Panc1 (cell line): ENCODE measurements around the gene OTUD7B. TPM values are rescaled to one million over a fixed set of nuclear protein-coding genes. Genes with fewer than 3 reads are reported as not detected.

Experiments used
- ATAC-seq: fragments of 200-7000 bp; cut with Tn5 transposase; 2 replicates; pipeline ENCODE4 v1.9.1; 2020; ENCODE audit warnings: mild to moderate bottlenecking, moderate library complexity
- BruUV-seq: library from RNA; stranded (reverse); fragments of 400-500 nt; replicated peaks from 2 replicates; lab custom pipeline; 2021; lab: Mats Ljungman, UMichigan
- CTCF ChIA-PET: fragments of 300-600 bp; sonication (Branson Sonifier 250); formaldehyde crosslinking; loops from one replicate; lab custom pipeline; 2022; ENCODE audit warnings: antibody characterized with exemption; lab: Charles Lee
- POLR2A ChIA-PET: fragments of 300-600 bp; sonication (Branson Sonifier 250); formaldehyde crosslinking; loops from one replicate; lab custom pipeline; 2022; ENCODE audit warnings: antibody characterized with exemption; lab: Charles Lee
- DNase-seq: peaks from one replicate; pipeline ENCODE4 v3.0.0-alpha.2; 2010; ENCODE audit warnings: low read depth, low spot score
- H3K27ac ChIP-seq: 2 replicates; pipeline ENCODE4 v1.5.1; 2011; ENCODE audit warnings: mild to moderate bottlenecking, low read length, inconsistent platforms
- H3K27me3 ChIP-seq: fragments of 200-500 bp; sonication (Bioruptor generic); 2 replicates; pipeline ENCODE4 v1.6.0; 2014; ENCODE audit warnings: low read length, inconsistent platforms; ENCODE audit not compliant: control insufficient read depth, insufficient read depth
- H3K36me3 ChIP-seq: fragments of 200-500 bp; sonication (Bioruptor generic); 2 replicates; pipeline ENCODE4 v1.5.1; 2014; ENCODE audit warnings: inconsistent platforms, mild to moderate bottlenecking, low read length, moderate library complexity; ENCODE audit not compliant: control insufficient read depth, insufficient read depth
- H3K4me1 ChIP-seq: 2 replicates; pipeline ENCODE4 v1.5.1; 2011; ENCODE audit warnings: inconsistent platforms, mild to moderate bottlenecking, low read length, moderate library complexity; ENCODE audit not compliant: control insufficient read depth, insufficient read depth
- H3K4me3 ChIP-seq, 2 experiments: 2 replicates each; pipeline ENCODE4 v1.5.1; 2011 to 2012; ENCODE audit warnings: low read depth in 2 of 2, low read length in 2 of 2, mild to moderate bottlenecking in 2 of 2, inconsistent platforms in 1 of 2, moderate library complexity in 1 of 2
- H3K9me3 ChIP-seq: fragments of 200-500 bp; sonication (Bioruptor generic); 2 replicates; pipeline ENCODE4 v1.5.1; 2014; ENCODE audit warnings: low read depth, mild to moderate bottlenecking, inconsistent platforms, low read length, moderate library complexity; ENCODE audit not compliant: control insufficient read depth, insufficient read depth
- POLR2AphosphoS5 ChIP-seq: IDR thresholded peaks from 2 replicates; pipeline ENCODE4 v1.6.1; 2012; ENCODE audit warnings: mild to moderate bottlenecking, low read depth, low read length, moderate library complexity
- SIN3A ChIP-seq: IDR thresholded peaks from 2 replicates; pipeline ENCODE4 v1.6.1; 2012; ENCODE audit warnings: low read depth, mild to moderate bottlenecking, low read length, moderate library complexity, borderline replicate concordance; ENCODE audit not compliant: insufficient read depth
- TCF7L2 ChIP-seq: IDR thresholded peaks from 2 replicates; pipeline ENCODE4 v1.6.1; 2011; ENCODE audit warnings: mild to moderate bottlenecking, low read depth, low read length, inconsistent platforms
- in situ Hi-C: cut with HindIII; loops from 2 replicates; pipeline ENCODE4 v1.10.0; 2016; ENCODE audit warnings: low sequenced_read_pairs, low pct_unique_long_range_greater_than_20kb
- intact Hi-C: fragments of 100-400 bp; cut with micrococcal nuclease; formaldehyde crosslinking; loops from one replicate; pipeline ENCODE4 v1.10.0; 2022; ENCODE audit not compliant: unreplicated experiment
- total RNA-seq: library from RNA; stranded (reverse); gene quantifications from one replicate; pipeline ENCODE4 v1.2.1, GENCODE V29; 2021; ENCODE audit not compliant: unreplicated experiment
- TF ChIP-seq, protein P1 (sequence below): fragments of 450-650 bp; IDR thresholded peaks from 2 replicates; pipeline ENCODE4 v1.5.1; 2017; ENCODE audit warnings: mild to moderate bottlenecking
- TF ChIP-seq, protein P2 (sequence below), 2 experiments: IDR thresholded peaks; 2 replicates each; pipeline ENCODE4 v1.6.1; 2011 to 2012; ENCODE audit warnings: low read depth in 2 of 2, control low read depth in 1 of 2, low read length in 1 of 2, mild to moderate bottlenecking in 1 of 2, moderate library complexity in 1 of 2; ENCODE audit not compliant: insufficient read depth in 1 of 2

Gene OTUD7B
- total RNA-seq, 1 experiment from 2014 or later: 24.1 TPM

DNA sequence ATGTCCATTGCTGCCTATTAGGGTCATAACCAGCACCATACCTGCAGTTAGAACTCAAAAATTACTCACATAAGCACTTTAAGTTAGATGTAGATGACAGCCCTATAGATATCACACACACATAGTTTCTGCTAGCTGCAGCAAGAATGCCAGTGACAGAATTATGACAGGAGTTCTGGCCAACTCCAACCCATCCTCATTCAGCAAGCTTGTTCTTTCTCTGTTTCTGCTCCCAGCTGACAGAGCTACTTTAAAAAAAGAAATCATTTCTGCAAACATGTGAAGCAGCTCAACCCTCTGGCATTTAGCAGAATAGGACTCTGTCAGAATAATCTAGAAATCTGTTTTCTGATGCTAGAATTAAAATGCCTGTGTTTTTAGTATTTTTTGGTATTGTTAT is 23.8 kb upstream of the OTUD7B start:
- Histone ChIP-seq H3K9me3 (no peaks in the 10 kb centered on the region), H3K4me3 (no peak overlapping the region), H3K36me3 (no peaks in the 10 kb centered on the region), H3K27ac (no peak overlapping the region), H3K27me3 (no peaks in the 10 kb centered on the region), H3K4me1 (no peaks in the 10 kb centered on the region)
- TF ChIP-seq, protein P1, sequence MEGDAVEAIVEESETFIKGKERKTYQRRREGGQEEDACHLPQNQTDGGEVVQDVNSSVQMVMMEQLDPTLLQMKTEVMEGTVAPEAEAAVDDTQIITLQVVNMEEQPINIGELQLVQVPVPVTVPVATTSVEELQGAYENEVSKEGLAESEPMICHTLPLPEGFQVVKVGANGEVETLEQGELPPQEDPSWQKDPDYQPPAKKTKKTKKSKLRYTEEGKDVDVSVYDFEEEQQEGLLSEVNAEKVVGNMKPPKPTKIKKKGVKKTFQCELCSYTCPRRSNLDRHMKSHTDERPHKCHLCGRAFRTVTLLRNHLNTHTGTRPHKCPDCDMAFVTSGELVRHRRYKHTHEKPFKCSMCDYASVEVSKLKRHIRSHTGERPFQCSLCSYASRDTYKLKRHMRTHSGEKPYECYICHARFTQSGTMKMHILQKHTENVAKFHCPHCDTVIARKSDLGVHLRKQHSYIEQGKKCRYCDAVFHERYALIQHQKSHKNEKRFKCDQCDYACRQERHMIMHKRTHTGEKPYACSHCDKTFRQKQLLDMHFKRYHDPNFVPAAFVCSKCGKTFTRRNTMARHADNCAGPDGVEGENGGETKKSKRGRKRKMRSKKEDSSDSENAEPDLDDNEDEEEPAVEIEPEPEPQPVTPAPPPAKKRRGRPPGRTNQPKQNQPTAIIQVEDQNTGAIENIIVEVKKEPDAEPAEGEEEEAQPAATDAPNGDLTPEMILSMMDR: no peak
- no peak for TF ChIP-seq POLR2AphosphoS5
- TF ChIP-seq, protein P2, sequence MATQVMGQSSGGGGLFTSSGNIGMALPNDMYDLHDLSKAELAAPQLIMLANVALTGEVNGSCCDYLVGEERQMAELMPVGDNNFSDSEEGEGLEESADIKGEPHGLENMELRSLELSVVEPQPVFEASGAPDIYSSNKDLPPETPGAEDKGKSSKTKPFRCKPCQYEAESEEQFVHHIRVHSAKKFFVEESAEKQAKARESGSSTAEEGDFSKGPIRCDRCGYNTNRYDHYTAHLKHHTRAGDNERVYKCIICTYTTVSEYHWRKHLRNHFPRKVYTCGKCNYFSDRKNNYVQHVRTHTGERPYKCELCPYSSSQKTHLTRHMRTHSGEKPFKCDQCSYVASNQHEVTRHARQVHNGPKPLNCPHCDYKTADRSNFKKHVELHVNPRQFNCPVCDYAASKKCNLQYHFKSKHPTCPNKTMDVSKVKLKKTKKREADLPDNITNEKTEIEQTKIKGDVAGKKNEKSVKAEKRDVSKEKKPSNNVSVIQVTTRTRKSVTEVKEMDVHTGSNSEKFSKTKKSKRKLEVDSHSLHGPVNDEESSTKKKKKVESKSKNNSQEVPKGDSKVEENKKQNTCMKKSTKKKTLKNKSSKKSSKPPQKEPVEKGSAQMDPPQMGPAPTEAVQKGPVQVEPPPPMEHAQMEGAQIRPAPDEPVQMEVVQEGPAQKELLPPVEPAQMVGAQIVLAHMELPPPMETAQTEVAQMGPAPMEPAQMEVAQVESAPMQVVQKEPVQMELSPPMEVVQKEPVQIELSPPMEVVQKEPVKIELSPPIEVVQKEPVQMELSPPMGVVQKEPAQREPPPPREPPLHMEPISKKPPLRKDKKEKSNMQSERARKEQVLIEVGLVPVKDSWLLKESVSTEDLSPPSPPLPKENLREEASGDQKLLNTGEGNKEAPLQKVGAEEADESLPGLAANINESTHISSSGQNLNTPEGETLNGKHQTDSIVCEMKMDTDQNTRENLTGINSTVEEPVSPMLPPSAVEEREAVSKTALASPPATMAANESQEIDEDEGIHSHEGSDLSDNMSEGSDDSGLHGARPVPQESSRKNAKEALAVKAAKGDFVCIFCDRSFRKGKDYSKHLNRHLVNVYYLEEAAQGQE (IDR thresholded peaks at IDR 0.05; ENCODE audit: insufficient read depth in 1 of 2, low read depth in 2 of 2, low read length in 1 of 2): no peak
- no peak for TF ChIP-seq SIN3A
- no peak for TF ChIP-seq TCF7L2
- ChIA-PET CTCF (interaction anchor here (0.7 kb wide), 1 partner anchor 211 kb away, joined by 3 read pairs; no protein-coding TSS in a partner anchor), POLR2A (no interaction called here)
- ATAC-seq (no peak), DNase-seq (no peak)
- intact Hi-C loops (no loop called here), in situ Hi-C loops (no loop called here)
- BruUV-seq: no TSS peak

DNA sequence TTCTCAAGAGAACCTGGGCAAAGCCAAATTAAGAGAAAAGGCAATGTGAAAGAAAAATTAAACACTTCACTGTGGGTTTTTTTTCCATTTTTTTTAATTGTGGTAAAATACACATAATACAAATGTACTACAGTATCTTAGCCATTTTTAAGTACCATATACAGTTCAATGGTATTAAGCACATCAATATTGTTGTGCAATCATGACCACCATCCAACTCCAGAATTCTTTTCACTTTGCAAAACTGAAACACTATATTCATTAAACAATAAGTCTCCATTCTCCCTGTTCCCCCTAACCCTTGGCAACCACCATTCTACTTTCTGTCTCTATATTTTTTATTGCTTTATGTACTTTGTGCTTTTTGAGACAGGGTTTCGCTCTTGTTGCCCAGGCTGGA is 17.8 kb upstream of the OTUD7B start:
- no peak overlapping the region for H3K4me3 ChIP-seq
- BruUV-seq: no TSS peak
- TF ChIP-seq POLR2AphosphoS5 (no peak), TCF7L2 (no peak), SIN3A (no peak)
- TF ChIP-seq, protein P1: no peak
- TF ChIP-seq, protein P2 (IDR thresholded peaks at IDR 0.05; ENCODE audit: insufficient read depth in 1 of 2, low read depth in 2 of 2, low read length in 1 of 2): no peak
- no peaks in the 10 kb centered on the region for H3K9me3 ChIP-seq
- no peak for ATAC-seq
- no peaks in the 10 kb centered on the region for H3K4me1 ChIP-seq
- no peak for DNase-seq
- CTCF ChIA-PET: no interaction called here
- intact Hi-C loops: no loop called here
- in situ Hi-C loops: no loop called here
- no peaks in the 10 kb centered on the region for H3K36me3 ChIP-seq
- H3K27me3 ChIP-seq: no peaks in the 10 kb centered on the region
- H3K27ac ChIP-seq: no peak overlapping the region
- POLR2A ChIA-PET: no interaction called here
